HG02840 (cell line): ENCODE measurements around the gene NAA38.
"Not testable (repeated sequence)": the region's sequence is repeated elsewhere in the genome, so short reads cannot be mapped to it uniquely, and the experiment has no call there.

Experiments used
- ATAC-seq: cut with Tn5 transposase; IDR thresholded peaks from one replicate; pipeline ENCODE4 v1.9.1; 2021; ENCODE audit warnings: mild to moderate bottlenecking, moderate library complexity, moderate number of reproducible peaks; ENCODE audit not compliant: unreplicated experiment, low FRiP score

NAA38 gene

DNA sequence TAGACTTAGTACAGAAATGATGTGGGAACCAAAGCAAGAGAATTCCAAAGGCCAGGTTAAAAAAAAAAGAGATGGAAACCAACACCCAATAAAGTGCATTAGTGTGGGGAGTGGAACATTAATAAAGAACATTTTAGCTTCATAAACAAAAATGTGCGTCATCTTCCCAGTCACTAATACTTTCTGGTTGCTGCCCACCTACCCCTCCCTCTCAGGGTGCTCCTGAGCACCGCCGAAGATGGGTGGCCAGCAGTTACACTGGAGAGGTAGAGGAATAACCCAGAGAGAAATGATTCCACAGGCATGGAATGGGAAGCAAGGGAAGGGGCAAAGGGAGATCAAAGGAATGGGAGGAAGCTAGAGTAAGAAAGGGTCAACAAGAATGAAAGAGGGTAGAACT is 25.3 kb upstream of the NAA38 start:
- no peak for ATAC-seq

DNA sequence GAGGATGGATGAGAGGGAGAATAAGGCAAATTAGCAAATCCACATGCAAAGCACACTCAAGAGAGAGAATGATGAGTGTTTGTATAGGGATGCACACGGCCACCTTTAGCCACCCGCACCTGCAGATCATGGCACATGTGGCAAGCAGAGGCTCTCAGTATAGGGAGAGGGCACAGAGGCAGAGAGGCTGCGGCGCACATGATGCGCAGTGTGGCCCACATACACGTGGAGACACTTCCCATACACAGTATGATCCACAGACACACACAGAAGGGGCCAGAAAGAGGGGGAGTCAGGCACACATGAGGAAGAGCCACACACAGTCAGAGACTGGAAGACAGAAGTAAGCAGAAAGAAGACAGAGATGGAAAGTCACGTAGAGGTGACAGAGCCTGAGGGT is 24.7 kb upstream of the NAA38 start:
- ATAC-seq: no peak

DNA sequence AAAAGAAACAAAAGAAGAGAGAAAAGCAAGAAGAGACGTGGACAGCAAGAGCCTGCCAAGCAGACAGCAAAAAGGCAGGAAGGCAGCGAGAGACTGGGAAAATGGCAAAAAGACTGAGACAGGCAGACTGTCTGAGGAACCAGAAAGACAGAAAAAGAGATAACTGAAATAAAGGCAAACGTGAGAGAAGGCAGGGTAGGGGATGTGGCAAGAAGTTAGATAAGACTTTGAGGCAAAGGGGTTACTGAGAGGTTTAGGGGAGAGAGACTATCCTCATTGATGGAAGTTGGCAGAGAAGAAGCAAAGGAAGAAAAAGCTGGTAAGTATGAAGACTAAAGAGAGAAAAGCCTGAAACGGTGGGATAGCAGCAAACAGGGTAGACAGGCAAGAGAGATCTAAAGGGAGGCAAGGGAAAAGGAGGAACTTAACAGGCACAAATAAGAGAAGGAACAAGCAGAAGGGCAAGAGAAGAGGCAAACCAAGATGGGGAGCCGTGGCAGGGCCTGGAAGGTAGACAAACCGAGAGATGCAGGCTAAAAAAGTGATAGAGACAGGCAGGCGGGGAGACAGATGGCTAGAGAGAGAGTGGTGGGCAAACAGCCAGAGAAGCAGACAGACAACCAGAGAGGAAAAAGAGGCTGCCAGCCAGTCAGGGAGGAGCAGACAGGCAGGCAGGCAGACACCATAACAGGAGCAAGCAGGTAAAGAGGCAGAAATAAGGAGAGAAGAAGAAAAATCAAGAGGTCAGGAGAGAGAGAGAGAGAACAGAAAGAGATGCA is 24.1 kb upstream of the NAA38 start:
- no peak for ATAC-seq

DNA sequence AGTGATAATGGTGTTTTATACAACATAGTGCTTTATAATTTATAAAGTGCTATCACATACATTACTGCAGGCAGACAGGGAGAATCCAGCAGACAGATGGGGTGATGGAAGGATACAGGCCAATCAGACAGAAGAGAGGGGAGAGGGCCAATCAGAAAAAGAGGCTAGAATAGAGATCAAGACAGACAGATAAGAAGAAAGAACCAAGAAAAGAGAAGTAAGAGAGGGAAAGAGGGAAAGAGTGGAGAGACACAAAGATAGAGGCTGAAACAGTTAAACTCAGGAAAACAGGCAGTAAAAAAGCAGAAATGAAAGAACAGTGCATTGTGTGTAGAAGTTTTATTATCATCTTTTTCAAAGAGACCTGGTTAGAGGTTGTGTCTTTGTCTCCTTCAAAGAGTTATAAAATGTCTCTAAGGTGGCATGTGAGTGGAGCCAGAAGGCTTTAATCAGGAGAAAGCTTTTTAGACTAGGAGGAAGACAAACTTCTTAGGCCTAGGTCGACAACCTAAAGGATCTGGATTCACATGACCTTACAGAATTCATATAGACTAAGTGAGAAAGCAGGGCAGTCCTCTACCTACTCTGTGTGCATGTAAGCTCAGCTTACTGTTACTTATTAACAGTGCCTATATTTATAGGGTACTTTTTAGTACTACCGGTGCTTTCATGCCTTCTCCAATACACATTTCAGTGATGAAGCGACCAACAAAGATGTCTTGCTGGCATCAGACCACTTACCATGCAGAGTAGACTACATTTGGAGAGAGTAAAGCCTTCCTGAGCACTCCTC is 22.9 kb upstream of the NAA38 start:
- ATAC-seq: no peak

- no peak for ATAC-seq
Observed at GRCh38 chr17:7878234-7878633, 20.9 kb upstream of the NAA38 start.

GRCh38 chr17:7875804-7876370 is 18.5 kb upstream of the NAA38 start:
- no peak for ATAC-seq

- no peak for ATAC-seq
Observed at GRCh38 chr17:7873051-7873450, 15.7 kb upstream of the NAA38 start.

- no peak for ATAC-seq
Observed at GRCh38 chr17:7867881-7868329, 10.5 kb upstream of the NAA38 start.

DNA sequence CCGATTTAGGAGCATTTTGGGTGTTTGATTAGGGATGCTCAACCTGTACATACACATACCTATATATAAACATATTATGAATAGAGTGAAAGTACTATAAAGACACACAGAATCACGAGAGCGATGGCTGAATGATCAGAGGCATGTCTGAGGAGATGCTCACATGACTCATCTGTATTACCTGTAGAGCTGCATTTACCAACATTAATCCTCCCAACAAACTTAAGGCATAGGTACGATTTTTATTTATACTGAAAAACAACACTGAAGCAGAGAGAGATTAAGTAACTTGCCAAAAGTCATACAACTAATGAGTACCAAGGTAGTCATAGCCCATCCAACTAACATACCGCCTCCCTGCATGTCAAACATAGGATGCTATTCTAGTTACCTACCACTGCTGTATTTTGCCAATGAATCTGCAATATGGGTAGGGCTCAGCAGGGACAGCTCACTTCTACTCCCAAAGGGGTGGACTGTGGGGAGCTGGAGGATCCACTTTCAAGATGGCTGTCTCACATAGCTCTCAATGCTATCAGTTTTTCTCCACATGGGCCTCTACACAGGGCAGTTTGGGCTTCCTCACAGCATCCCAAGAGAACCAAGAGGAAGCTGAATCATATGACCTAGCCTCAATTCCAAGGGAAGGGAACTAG is 7.8 kb upstream of the NAA38 start:
- no peak for ATAC-seq

DNA sequence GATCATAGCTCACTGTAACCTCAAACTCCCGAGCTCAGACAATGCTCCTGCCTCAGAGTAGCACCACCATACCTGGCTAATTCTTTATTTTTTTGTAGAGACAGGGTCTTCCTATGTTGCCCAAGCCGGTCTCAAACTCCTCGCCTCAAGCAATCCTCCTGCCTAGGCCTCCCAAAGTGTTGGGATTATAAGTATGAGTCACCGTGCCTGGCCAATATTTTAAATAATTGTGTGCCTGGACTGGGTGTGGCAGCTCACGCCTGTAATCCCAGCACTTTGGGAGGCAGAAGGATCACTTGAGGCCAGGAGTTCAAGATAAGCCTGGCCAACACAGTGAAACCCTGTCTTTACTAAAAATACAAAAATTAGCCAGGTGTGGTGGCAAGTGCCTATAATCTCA is 7.0 kb upstream of the NAA38 start:
- not testable (repeated sequence) for ATAC-seq

DNA sequence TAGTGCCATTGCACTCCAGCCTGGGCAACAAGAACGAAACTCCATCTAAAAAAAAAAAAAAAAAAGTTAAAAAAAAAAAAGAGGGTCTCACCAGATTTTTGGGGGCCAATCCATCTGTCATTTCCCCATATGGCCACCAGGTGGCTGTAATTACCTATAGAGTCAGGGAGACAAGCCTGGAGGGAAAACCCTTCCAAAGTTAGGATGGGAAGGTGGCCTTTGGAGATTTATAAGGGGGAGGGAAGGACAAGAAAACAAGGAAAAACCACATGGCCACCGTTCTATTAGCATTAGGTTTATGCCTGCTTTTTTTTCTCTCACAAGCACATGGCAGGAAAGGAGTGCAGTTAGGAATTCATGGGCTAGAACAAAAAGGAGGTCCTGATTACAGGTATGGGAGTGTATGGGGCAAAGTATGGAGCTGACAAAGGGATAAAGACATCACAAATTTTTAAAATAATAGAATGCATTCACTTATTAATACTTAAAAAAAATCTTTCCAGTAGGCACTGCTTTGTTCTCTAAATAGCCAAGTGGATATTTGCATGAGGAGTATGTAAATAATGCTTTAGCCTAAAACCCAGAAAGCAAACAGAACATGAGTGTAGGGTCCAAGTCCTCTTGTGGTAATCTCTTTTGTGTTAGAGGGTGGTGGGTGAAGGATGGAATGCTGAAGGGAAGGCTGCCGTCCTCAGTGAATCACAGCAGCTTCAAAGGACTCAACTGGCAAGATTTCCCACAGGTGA is 5.5 kb upstream of the NAA38 start:
- no peak for ATAC-seq

GRCh38 chr17:7859028-7859427 is 1.7 kb upstream of the NAA38 start:
- ATAC-seq: no peak

GRCh38 chr17:7858522-7858810 is 1.1 kb upstream of the NAA38 start:
- ATAC-seq: no peak

- peak; percentile 41 for ATAC-seq
Observed at GRCh38 chr17:7857713-7858521, 558 bp upstream of the NAA38 start, which contains the start of gene CYB5D1. CYB5D1 (plus strand) TSS chr17:7858003; CDS start chr17:7858135, 132 bp downstream.

GRCh38 chr17:7856011-7856810 is 1.1 kb downstream of the NAA38 start:
- no peak for ATAC-seq

DNA sequence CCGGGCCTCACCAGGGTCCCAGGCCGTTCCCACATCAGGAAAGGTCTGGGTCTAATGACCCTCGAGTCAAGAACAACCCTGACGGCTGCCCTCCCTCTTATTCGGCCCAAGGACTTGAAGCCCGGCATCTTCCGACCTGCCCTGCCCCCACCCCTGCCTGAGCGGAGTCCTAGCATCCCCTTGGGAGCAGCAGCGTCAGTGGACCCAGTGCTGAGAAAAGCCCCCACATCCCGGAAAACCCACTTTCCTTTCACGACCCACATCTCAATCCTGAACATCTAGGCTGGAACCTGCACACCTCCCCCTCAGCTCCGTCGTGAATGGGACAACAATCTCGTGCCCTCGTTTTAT is 1.7 kb downstream of the NAA38 start:
- no peak for ATAC-seq

DNA sequence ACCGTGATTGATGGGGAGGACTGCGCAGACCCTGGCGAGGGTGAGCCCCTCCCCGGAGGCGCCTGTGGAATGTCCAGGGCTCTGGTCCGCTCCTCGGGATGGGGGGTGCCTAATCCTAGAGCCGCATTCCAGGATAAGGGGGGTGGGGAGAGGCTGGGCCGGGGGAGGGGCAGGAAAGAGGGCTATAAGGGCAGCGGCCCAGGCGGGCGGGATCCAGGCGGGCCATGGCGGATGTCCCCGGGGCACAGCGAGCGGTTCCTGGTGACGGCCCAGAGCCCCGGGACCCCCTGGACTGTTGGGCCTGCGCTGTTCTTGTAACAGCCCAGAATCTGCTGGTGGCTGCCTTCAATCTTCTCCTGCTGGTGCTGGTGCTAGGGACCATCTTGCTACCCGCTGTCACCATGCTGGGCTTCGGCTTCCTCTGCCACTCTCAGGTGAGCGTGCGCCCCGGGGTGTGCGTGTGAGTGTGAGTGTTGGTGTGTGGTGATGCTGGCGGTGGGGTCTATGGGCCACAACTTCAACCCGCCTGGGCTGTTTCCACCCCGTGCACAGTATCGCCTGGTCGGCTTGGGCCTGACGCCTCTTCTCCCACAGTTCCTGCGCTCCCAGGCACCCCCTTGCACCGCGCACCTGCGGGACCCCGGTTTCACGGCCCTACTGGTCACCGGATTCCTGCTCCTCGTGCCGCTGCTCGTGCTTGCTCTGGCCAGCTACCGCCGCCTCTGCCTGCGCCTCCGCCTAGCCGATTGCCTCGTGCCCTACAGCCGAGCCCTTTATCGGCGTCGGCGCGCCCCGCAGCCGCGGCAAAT is 2.3 kb downstream of the NAA38 start, which contains the start of gene TMEM88:
TMEM88 (plus strand) TSS at position 216 of the 809 bp plus-strand sequence; CDS start at position 225, 9 bp downstream.
- ATAC-seq: no peak
